Neural cell (in vitro differentiated cells): ENCODE measurements around the gene MGAT5B. TPM values are rescaled to one million over a fixed set of nuclear protein-coding genes. Genes with fewer than 3 reads are reported as not detected.

ENCODE experiments used
- H2AFZ ChIP-seq: fragments of 200-600, 300-800 bp; sonication (generic), shearing (Covaris generic); 2 replicates; pipeline ENCODE4 v1.6.0; 2014; ENCODE audit warnings: low read depth, mild to moderate bottlenecking, antibody characterized with exemption, low read length, moderate library complexity
- H3F3A ChIP-seq: fragments of 200-600 bp; shearing (Covaris generic); 2 replicates; pipeline ENCODE4 v1.6.1; 2016; ENCODE audit warnings: mild to moderate bottlenecking, moderate library complexity, mixed read lengths, antibody characterized with exemption, low read length; ENCODE audit not compliant: insufficient read depth, poor library complexity, severe bottlenecking
- H3K27ac ChIP-seq: fragments of 200-600, 300-800 bp; sonication (generic), shearing (Covaris generic); 2 replicates; pipeline ENCODE4 v1.5.1; 2014; ENCODE audit warnings: mild to moderate bottlenecking, low read length, moderate library complexity
- H3K27me3 ChIP-seq: fragments of 300-800, 200-600 bp; sonication (generic), shearing (Covaris generic); 2 replicates; pipeline ENCODE4 v1.6.0; 2014; ENCODE audit warnings: mild to moderate bottlenecking, low read depth, low read length, moderate library complexity; ENCODE audit not compliant: insufficient read depth
- H3K36me3 ChIP-seq: fragments of 300-800, 200-600 bp; sonication (generic), shearing (Covaris generic); 2 replicates; pipeline ENCODE4 v1.5.1; 2014; ENCODE audit warnings: mild to moderate bottlenecking, antibody characterized with exemption, low read length, moderate library complexity; ENCODE audit not compliant: insufficient read depth
- H3K4me2 ChIP-seq: fragments of 300-800, 200-600 bp; sonication (generic), shearing (Covaris generic); 2 replicates; pipeline ENCODE4 v1.6.0; 2014; ENCODE audit warnings: mild to moderate bottlenecking, low read length
- H3K4me3 ChIP-seq: fragments of 300-800, 200-600 bp; sonication (generic), shearing (Covaris generic); 2 replicates; pipeline ENCODE4 v1.5.1; 2014; ENCODE audit warnings: mild to moderate bottlenecking, low read length, moderate library complexity
- H3K79me2 ChIP-seq: fragments of 200-600 bp; shearing (Covaris generic); replicated peaks from 2 replicates; pipeline ENCODE4 v1.6.0; 2014; ENCODE audit warnings: mild to moderate bottlenecking, low read length, moderate library complexity; ENCODE audit not compliant: insufficient read depth
- H3K9ac ChIP-seq: fragments of 300-800, 200-600 bp; sonication (generic), shearing (Covaris generic); 2 replicates; pipeline ENCODE4 v1.6.1; 2016; ENCODE audit warnings: mild to moderate bottlenecking, low read length, mixed read lengths
- H3K9me2 ChIP-seq: fragments of 200-600 bp; shearing (Covaris generic); 2 replicates; pipeline ENCODE4 v1.6.1; 2016; ENCODE audit warnings: mild to moderate bottlenecking, low read length, mixed read lengths; ENCODE audit not compliant: insufficient read depth
- H3K9me3 ChIP-seq: fragments of 200-600, 300-800 bp; sonication (generic), shearing (Covaris generic); 2 replicates; pipeline ENCODE4 v1.6.1; 2016; ENCODE audit warnings: mild to moderate bottlenecking, mixed run types, low read length, moderate library complexity, mixed read lengths
- H4K20me1 ChIP-seq: fragments of 200-600 bp; shearing (Covaris generic); 2 replicates; pipeline ENCODE4 v1.6.1; 2016; ENCODE audit warnings: mild to moderate bottlenecking, mixed run types; ENCODE audit not compliant: insufficient read depth
- EP300 ChIP-seq: fragments of 450-650 bp; conservative IDR thresholded peaks from 2 replicates; pipeline ENCODE4 v1.6.1; 2014; ENCODE audit warnings: antibody characterized with exemption, mild to moderate bottlenecking, moderate library complexity; ENCODE audit not compliant: poor library complexity, severe bottlenecking
- EZH2 ChIP-seq: fragments of 200-600, 300-800 bp; shearing (Covaris generic), sonication (generic); IDR thresholded peaks from 2 replicates; pipeline ENCODE4 v1.6.1; 2014; ENCODE audit warnings: antibody characterized with exemption, low read length, borderline replicate concordance, mild to moderate bottlenecking; ENCODE audit not compliant: insufficient read depth, poor library complexity, severe bottlenecking
- MXI1 ChIP-seq: fragments of 450-650 bp; conservative IDR thresholded peaks from 2 replicates; pipeline ENCODE4 v1.6.1; 2014; ENCODE audit warnings: antibody characterized with exemption, mild to moderate bottlenecking; ENCODE audit not compliant: poor library complexity, severe bottlenecking
- POLR2AphosphoS5 ChIP-seq: IDR thresholded peaks from 2 replicates; pipeline ENCODE4 v1.6.1; 2012
- RAD21 ChIP-seq: fragments of 450-650 bp; conservative IDR thresholded peaks from 2 replicates; pipeline ENCODE4 v1.6.1; 2014; ENCODE audit warnings: antibody characterized with exemption, mild to moderate bottlenecking, moderate library complexity
- SMC3 ChIP-seq: fragments of 450-650 bp; conservative IDR thresholded peaks from 2 replicates; pipeline ENCODE4 v1.6.1; 2014; ENCODE audit warnings: antibody characterized with exemption, mild to moderate bottlenecking, moderate library complexity; ENCODE audit not compliant: poor library complexity
- TAF1 ChIP-seq: IDR thresholded peaks from 2 replicates; pipeline ENCODE4 v1.6.1; 2012; ENCODE audit warnings: low read depth
- polyA plus RNA-seq: library from polyadenylated mRNA; depleted of rRNA; stranded (reverse); fragments of >200 nt; gene quantifications from 2 replicates; pipeline ENCODE4 v1.2.3, GENCODE V29; 2014
- TF ChIP-seq, protein P1 (sequence below): fragments of 450-650 bp; IDR thresholded peaks from 2 replicates; pipeline ENCODE4 v1.5.1; 2014; ENCODE audit warnings: antibody characterized with exemption, mild to moderate bottlenecking, moderate library complexity; ENCODE audit not compliant: poor library complexity, severe bottlenecking
- TF ChIP-seq, protein P2 (sequence below): IDR thresholded peaks from 2 replicates; pipeline ENCODE4 v1.6.1; 2012; ENCODE audit warnings: borderline replicate concordance

The MGAT5B gene
- polyA plus RNA-seq, 1 donor from 2014 or later: 8.8 TPM

DNA sequence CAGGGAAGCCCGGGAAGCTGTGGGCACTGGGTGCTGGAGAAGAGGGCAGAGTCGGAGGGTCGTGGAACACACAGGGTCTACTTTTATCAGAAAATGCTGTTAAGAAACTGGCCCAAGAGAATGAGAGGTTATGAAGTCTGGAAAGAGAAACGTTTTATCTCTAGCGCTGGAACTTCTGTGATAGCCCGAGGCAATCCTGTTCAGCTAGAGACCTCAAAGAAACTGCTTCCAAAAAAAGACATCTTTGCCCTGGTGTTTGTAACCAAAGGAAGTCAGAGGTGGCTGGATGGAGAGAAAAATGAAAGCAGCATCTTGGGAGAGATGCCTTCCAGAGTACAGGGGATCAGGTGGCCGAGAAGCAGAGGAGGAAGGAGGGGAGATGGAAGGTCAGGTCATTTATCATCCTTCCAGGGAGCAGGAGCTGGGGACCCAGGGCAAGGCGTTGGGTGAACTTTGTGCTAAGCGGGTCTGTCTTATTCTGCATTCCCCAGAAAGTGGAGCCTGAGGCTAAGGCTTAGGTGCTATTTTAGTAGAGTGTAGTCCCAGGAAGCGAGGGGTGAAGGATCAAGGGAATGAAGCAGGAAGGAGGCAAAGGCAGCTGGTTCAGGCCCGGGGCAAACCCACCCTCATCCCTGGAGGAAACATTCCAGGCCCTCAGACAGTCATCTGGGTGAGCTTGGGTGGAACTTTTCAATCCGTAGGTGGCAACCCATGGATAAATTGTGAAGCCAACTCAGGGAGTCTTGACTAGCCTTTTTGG, 66.5 kb downstream of the MGAT5B start:
- Histone ChIP-seq H2AFZ (no peak overlapping the region), H3K27me3 (no peaks in the 10 kb centered on the region), H3F3A (no peaks in the 10 kb centered on the region), H3K4me2 (no peak overlapping the region), H4K20me1 (no peaks in the 10 kb centered on the region), H3K9me3 (no peaks in the 10 kb centered on the region), H3K9ac (no peak overlapping the region), H3K4me3 (no peak overlapping the region), H3K36me3 (peaks cover 7% of the 10 kb centered on the region), H3K9me2 (no peaks in the 10 kb centered on the region), H3K79me2 (no peaks in the 10 kb centered on the region), H3K27ac (no peak overlapping the region)
- TF ChIP-seq POLR2AphosphoS5 (no peak), EZH2 (no peak), SMC3 (no peak), MXI1 (no peak)
- TF ChIP-seq, protein P1, sequence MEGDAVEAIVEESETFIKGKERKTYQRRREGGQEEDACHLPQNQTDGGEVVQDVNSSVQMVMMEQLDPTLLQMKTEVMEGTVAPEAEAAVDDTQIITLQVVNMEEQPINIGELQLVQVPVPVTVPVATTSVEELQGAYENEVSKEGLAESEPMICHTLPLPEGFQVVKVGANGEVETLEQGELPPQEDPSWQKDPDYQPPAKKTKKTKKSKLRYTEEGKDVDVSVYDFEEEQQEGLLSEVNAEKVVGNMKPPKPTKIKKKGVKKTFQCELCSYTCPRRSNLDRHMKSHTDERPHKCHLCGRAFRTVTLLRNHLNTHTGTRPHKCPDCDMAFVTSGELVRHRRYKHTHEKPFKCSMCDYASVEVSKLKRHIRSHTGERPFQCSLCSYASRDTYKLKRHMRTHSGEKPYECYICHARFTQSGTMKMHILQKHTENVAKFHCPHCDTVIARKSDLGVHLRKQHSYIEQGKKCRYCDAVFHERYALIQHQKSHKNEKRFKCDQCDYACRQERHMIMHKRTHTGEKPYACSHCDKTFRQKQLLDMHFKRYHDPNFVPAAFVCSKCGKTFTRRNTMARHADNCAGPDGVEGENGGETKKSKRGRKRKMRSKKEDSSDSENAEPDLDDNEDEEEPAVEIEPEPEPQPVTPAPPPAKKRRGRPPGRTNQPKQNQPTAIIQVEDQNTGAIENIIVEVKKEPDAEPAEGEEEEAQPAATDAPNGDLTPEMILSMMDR: no peak
- TF ChIP-seq, protein P2, sequence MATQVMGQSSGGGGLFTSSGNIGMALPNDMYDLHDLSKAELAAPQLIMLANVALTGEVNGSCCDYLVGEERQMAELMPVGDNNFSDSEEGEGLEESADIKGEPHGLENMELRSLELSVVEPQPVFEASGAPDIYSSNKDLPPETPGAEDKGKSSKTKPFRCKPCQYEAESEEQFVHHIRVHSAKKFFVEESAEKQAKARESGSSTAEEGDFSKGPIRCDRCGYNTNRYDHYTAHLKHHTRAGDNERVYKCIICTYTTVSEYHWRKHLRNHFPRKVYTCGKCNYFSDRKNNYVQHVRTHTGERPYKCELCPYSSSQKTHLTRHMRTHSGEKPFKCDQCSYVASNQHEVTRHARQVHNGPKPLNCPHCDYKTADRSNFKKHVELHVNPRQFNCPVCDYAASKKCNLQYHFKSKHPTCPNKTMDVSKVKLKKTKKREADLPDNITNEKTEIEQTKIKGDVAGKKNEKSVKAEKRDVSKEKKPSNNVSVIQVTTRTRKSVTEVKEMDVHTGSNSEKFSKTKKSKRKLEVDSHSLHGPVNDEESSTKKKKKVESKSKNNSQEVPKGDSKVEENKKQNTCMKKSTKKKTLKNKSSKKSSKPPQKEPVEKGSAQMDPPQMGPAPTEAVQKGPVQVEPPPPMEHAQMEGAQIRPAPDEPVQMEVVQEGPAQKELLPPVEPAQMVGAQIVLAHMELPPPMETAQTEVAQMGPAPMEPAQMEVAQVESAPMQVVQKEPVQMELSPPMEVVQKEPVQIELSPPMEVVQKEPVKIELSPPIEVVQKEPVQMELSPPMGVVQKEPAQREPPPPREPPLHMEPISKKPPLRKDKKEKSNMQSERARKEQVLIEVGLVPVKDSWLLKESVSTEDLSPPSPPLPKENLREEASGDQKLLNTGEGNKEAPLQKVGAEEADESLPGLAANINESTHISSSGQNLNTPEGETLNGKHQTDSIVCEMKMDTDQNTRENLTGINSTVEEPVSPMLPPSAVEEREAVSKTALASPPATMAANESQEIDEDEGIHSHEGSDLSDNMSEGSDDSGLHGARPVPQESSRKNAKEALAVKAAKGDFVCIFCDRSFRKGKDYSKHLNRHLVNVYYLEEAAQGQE: no peak

DNA sequence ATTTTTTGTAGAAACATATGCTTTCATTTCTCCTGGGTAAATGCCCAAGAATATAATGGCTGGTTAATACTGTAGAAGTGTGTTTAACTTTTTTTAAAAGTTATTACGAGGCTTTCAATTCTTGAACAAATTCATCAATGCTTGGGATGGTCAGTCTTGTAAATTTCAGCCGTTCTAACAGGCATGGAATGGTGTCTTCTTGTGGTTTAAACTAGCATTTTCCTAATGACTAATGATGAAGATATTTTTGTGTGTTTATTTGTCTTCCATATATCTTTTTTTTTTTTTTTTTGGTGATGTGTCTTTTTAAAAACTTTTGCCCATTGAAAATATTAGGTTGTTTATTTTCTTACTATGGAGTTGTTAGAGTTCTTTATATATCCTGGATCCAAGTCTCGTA, 67.1 kb downstream of the MGAT5B start:
- no peaks in the 10 kb centered on the region for H4K20me1 ChIP-seq
- H3F3A ChIP-seq: no peaks in the 10 kb centered on the region
- no peak overlapping the region for H3K27ac ChIP-seq
- peaks cover 7% of the 10 kb centered on the region for H3K36me3 ChIP-seq
- H3K9ac ChIP-seq: no peak overlapping the region
- H3K9me3 ChIP-seq: no peaks in the 10 kb centered on the region
- no peak overlapping the region for H2AFZ ChIP-seq
- H3K4me3 ChIP-seq: no peak overlapping the region
- no peaks in the 10 kb centered on the region for H3K9me2 ChIP-seq
- no peaks in the 10 kb centered on the region for H3K27me3 ChIP-seq
- no peaks in the 10 kb centered on the region for H3K79me2 ChIP-seq
- TF ChIP-seq, protein P2: no peak
- TF ChIP-seq, protein P1: no peak
- TF ChIP-seq EZH2 (no peak), EP300 (no peak), POLR2AphosphoS5 (no peak), TAF1 (no peak), MXI1 (no peak), RAD21 (no peak), SMC3 (no peak)
- H3K4me2 ChIP-seq: no peak overlapping the region
